Lung (tissue), 12 donors: Measurements from ENCODE around the gene ASCL3. TPM values are rescaled to one million over a fixed set of nuclear protein-coding genes. Genes with fewer than 3 reads are reported as not detected.
A peak's percentile ranks its signal among the peaks of the same experiment; 100 is the strongest.

Experiments
- ATAC-seq: fragments of 200-7000 bp; cut with Tn5 transposase; one replicate; pipeline ENCODE4 v1.9.1; 2020; ENCODE audit warnings: moderate number of reproducible peaks; ENCODE audit not compliant: insufficient read depth, low FRiP score
- DNase-seq, 3 donors: peaks; one replicate each; pipeline ENCODE4 v3.0.0-alpha.2; 2013 to 2017
- H3K27ac ChIP-seq, 2 donors: one replicate each; pipeline ENCODE4 v1.5.1; 2013; ENCODE audit warnings: mild to moderate bottlenecking in 2 of 2, moderate library complexity in 2 of 2, control low read depth in 1 of 2, inconsistent platforms in 1 of 2, low read depth in 1 of 2, low read length in 1 of 2
- H3K27me3 ChIP-seq, 3 donors: one replicate each; pipeline ENCODE4 v1.5.1; 2013; ENCODE audit warnings: low read length in 2 of 3; ENCODE audit not compliant: control insufficient read depth in 3 of 3, insufficient read depth in 3 of 3
- H3K36me3 ChIP-seq, 4 donors: one replicate each; pipeline ENCODE4 v1.5.1; 2013; ENCODE audit warnings: low read length in 4 of 4, mild to moderate bottlenecking in 1 of 4, moderate library complexity in 1 of 4; ENCODE audit not compliant: control insufficient read depth in 4 of 4, insufficient read depth in 4 of 4
- H3K4me1 ChIP-seq, 5 donors: one replicate each; pipeline ENCODE4 v1.5.1; 2013; ENCODE audit warnings: low read length in 5 of 5, mild to moderate bottlenecking in 2 of 5, moderate library complexity in 1 of 5; ENCODE audit not compliant: control insufficient read depth in 5 of 5, insufficient read depth in 5 of 5
- H3K4me3 ChIP-seq: one replicate; pipeline ENCODE4 v1.5.1; 2013; ENCODE audit warnings: mild to moderate bottlenecking, control low read depth, moderate library complexity
- H3K9ac ChIP-seq, 2 donors: one replicate each; pipeline ENCODE4 v1.5.1; 2013; ENCODE audit warnings: low read length in 2 of 2, control low read depth in 1 of 2; ENCODE audit not compliant: insufficient read depth in 1 of 2
- H3K9me3 ChIP-seq, 4 donors: one replicate each; pipeline ENCODE4 v1.5.1; 2013; ENCODE audit warnings: low read length in 3 of 4, mild to moderate bottlenecking in 1 of 4, moderate library complexity in 1 of 4; ENCODE audit not compliant: control insufficient read depth in 4 of 4, insufficient read depth in 3 of 4
- WGBS, 2 donors: extraction: QIAGEN DNeasy Blood & Tissue Kit; methylation state at CpG; one replicate each; pipeline ENCODE4 v1.1.7; 2013; 5-methylcytosine and 5-hydroxymethylcytosine counted together
- polyA plus RNA-seq, 2 donors: library from polyadenylated mRNA; stranded (reverse); fragments of 200-250 nt; gene quantifications; one replicate each; pipeline ENCODE4 v1.2.1, GENCODE V29; 2013
- total RNA-seq, 2 donors: library from RNA; depleted of rRNA in 1 of 2; stranded (reverse); fragments of >200 nt in 1 of 2; gene quantifications; one replicate each; pipeline ENCODE4 v1.2.1, GENCODE V29; 2014 to 2021
- TF ChIP-seq, protein P1 (sequence below): IDR thresholded peaks from 2 replicates; pipeline ENCODE4 v1.5.1; 2012; ENCODE audit warnings: mild to moderate bottlenecking; ENCODE audit errors: control extremely low read depth, extremely low read depth
- donor health status: control.
- donor health status: control.
- donor health status: Bipolar disorder and iron deficiency.
- donor health status: healthy.
- donor health status: DM: yes; HTN: yes; CAD: no.

Gene ASCL3
- total and polyA plus RNA-seq, 4 donors, result not detected

DNA sequence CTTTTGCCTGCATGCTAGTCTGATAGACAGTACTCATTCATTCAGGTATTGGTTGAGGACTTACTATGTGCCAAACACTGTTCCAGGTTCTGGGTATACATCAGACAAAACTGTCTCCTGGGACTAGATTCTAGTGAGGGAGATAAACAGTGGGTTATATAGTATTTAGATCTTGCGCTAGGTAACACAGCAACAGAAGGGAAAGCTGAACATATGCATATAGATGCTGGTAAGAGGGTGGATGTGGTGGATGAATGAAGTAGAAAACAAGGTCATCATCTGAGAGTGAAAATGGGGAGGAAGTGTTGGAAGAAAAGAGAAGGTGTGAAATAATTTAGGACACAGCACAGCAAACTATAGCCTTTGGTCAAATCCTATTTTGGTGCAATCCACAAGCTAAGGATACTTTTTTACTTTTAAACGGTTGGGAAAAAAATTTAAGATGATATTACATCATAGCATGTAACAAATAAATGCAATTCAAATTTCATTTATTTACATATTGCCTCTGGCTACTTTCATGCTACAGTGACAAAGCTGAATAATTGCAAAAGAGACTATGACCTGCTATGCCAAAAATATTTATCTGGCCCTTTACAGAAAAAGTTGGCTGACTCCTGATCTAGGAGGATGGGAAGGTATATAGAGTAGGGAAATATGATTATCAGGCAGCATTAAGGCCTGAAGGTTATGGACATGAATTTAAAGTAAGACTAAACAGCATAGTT, 28.5 kb upstream of the ASCL3 start:
- H3K9me3 ChIP-seq, result no peaks in the 10 kb centered on the region
- H3K36me3 ChIP-seq, result no peaks in the 10 kb centered on the region
- H3K9ac ChIP-seq, result no peak overlapping the region
- no peak overlapping the region for H3K27ac ChIP-seq
- 82 to 87% methylated on average over 2 of the region's 2 CpGs for WGBS, 2 donors
- TF ChIP-seq, protein P1, sequence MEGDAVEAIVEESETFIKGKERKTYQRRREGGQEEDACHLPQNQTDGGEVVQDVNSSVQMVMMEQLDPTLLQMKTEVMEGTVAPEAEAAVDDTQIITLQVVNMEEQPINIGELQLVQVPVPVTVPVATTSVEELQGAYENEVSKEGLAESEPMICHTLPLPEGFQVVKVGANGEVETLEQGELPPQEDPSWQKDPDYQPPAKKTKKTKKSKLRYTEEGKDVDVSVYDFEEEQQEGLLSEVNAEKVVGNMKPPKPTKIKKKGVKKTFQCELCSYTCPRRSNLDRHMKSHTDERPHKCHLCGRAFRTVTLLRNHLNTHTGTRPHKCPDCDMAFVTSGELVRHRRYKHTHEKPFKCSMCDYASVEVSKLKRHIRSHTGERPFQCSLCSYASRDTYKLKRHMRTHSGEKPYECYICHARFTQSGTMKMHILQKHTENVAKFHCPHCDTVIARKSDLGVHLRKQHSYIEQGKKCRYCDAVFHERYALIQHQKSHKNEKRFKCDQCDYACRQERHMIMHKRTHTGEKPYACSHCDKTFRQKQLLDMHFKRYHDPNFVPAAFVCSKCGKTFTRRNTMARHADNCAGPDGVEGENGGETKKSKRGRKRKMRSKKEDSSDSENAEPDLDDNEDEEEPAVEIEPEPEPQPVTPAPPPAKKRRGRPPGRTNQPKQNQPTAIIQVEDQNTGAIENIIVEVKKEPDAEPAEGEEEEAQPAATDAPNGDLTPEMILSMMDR, result no peak
- no peaks in the 10 kb centered on the region for H3K27me3 ChIP-seq
- ATAC-seq, result no peak
- no peaks in the 10 kb centered on the region for H3K4me1 ChIP-seq
- no peak overlapping the region for H3K4me3 ChIP-seq
- no peak for DNase-seq

DNA sequence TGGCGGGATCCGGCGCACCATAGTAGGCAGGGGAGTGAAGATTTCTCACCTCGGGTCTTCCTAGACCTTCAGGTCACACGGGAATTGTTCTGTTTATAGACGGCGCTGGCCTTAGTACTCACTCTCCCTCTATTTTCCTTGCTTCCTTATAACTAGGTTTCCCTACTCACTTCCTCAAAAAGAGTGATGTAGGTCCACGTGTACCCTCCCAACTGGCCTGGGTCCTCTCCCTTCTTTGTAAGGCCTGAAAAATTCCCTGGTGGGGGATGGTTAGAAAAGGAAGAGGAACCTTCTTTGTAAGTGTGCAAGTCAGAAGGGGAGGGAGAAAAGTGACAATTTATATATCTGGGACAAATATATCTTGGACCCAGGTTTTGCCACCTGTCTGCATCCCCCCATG, 24.4 kb upstream of the ASCL3 start:
- Histone ChIP-seq H3K9me3 (no peaks in the 10 kb centered on the region), H3K4me1 (peaks cover 0 to 14% (median 8%) of the 10 kb centered on the region in 5 donors), H3K27ac (no peak overlapping the region), H3K9ac (no peak overlapping the region), H3K27me3 (no peaks in the 10 kb centered on the region), H3K4me3 (no peak overlapping the region), H3K36me3 (peaks cover 0 to 2% (median 0%) of the 10 kb centered on the region in 4 donors)
- ATAC-seq, result no peak
- TF ChIP-seq, protein P1, result no peak
- DNase-seq, result no peak
- WGBS, 2 donors, result 82 to 86% methylated on average over 8 of the region's 8 CpGs

DNA sequence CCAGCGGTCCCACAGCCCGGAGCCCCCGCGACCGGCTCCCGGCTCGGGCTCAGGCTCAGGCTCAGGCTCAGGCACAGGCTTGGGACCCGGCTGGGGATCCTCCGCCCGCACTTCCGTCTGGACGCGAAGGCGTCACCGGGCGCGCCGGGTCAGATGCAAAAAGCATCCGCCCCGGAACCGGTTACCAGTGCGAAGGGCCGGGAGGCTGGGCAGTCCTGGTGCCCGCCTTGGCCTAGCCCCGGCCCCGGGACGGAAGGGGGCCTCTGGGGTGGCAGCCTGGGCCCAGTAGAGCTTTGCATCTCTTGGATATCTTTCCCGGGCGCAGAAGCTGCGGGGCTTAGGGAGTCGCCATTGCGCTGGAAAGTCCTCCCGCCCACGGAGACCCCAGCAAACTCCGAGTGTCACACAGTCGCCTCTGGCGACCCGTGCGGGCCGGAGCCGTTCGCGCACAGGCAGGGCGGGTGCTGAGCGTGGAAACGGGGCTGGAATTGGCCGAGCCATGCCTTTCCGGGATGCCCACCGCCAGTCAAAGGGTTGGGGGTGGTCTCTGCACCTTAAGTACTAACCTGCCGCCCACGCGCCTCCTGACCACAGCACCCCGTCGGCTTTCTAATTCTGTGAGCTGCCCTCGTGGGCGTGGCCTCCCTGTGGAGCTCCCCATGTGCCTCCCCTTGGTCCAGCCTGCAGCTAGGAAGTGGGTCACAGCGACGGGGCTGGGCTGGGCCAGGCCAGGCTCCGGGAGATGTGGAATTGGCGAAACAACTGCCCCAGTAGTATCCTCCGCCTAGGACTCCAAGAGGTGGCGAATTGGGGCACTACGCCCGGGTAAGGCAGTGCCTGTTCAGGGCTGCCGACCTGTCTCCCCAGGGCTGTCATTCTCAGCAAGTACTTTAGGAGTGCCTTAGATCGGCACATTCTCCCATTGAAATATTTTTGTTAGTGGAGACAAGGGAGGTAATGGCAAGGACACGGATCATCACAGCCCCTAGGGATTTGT, 21.8 kb upstream of the ASCL3 start, which contains the start of gene TMEM9B:
Gene TMEM9B (minus strand): TSS at position 119 of the 997 bp plus-strand sequence. CDS start 129 bp downstream, outside the sequence.
- Histone ChIP-seq H3K27ac (peak within 1 kb of the TSS; percentile 92 to 95), H3K9me3 (no peaks in the 10 kb centered on the region), H3K36me3 (peaks cover 0 to 9% (median 0%) of the 10 kb centered on the region in 4 donors), H3K4me3 (peak within 1 kb of the TSS; percentile 86), H3K9ac (peak within 1 kb of the TSS; percentile 80 to 82), H3K4me1 (peaks cover 0 to 19% (median 8%) of the 10 kb centered on the region in 5 donors), H3K27me3 (no peaks in the 10 kb centered on the region)
- 0% methylated on average over 66 to 67 of the region's 67 CpGs for WGBS, 2 donors
- ATAC-seq (peak; percentile 95), DNase-seq (peak; percentile 93 to 94 (median 93))
- TF ChIP-seq, protein P1, result no peak
